Measurements from ENCODE around the gene UROC1.
"Not testable (repeated sequence)": the region's sequence is repeated elsewhere in the genome, so short reads cannot be mapped to it uniquely, and the experiment has no call there.

UROC1 gene

DNA sequence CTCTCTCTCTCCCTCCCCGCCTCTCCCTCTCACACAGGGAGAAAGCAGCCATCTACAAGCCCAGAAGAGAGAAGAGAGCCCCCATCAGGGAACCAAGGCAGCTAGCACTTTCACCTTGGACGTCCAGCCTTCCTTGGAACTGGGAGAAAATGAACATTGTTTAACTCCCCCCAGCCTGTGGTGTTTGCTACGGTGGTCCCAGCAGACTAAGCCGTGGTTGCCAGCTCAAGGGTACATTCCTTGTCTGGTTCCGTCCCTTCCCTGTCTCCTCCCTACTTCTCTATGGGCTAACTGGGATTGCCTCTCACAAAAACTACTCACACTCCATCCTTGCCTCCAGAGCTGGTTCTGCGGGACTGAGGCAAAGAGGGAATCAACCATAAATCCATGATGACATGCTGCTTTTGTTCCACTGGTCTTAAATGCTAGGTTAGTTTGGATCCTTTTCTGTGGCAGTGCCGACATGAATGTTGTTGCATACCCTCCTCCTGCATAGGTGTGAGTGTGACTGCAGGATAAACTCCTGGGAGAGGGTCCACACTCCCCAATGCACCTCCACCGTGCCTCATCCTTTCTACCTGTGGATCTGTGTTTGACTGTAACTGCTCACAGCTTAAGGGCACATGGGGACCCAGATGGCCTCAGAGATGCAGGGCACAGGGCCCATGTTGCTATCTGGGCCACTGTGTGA is 29.1 kb upstream of the UROC1 start:
- DNase-seq (ENCODE audit: low spot score): no peak

DNA sequence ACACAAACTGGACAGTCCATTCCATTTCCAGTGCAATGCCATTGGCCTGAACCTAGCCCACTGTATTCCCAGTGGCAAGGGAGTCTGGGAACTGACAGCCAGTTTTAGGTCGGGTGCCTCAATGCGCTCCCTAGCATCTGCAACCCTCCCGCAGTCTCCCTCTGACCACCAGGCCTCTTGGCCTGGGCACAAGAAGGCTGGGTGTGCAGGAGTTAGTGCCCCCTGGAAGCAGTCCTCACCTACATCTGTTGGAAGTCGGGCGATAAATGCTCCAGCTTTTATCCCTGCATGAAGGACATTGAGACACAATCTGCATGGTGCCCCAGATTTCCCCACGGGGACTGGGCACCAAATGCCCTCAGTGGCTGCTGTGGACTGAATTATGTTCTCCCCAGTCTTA is 28.4 kb upstream of the UROC1 start:
- DNase-seq (ENCODE audit: low spot score): no peak

DNA sequence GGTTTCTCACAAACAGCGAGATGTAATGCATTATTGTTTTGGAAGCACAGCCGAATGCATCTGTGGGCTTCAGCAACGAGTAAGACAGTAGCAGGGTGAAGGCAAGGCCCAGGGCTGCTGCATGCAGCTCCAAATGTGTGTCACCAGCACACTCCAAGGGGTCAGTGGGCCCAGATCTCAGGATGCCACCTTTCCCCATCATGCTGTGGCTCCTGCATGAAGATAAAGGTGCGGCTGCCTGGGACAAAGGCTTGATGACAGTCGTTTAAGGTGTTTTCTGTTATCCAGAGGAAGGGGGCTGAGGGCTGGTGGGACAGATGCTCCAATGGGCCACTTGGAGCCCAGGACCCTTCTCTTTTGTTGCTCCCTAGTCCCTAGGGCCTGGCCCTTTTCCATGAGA is 28.0 kb upstream of the UROC1 start:
- DNase-seq (ENCODE audit: low spot score): no peak

DNA sequence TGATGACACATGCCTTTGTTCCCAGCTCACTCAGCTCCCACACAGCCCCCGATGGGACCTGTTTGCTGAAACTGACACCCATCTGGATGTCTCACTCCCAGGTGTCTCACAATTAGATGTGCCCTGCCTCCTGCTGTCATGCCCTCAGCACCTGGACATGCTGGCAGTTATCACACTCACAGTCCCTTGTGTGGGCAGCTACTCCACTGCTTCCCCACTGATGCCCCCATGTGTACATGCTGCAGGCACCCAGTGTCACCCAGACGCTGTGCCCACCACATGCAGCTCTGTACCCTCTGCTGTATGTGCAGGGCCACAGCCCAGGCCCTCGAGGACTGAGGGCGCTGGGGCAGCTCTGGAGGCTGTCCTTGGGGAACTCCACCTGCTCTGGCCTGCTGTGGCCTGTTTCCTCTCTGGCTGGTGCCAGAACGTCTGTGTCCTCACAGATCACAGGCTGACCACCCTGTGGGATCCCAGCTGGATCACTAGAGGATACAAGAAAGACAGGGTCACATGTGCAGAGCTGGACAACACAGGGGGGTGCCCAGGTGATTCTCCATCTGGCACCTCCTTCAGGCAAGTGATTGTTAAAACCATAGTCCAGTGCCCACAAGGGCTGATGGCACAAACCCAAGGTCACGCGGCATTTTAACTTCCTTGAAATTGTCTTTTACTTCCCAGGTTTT is 27.2 kb upstream of the UROC1 start:
- no peak for DNase-seq (ENCODE audit: low spot score)

DNA sequence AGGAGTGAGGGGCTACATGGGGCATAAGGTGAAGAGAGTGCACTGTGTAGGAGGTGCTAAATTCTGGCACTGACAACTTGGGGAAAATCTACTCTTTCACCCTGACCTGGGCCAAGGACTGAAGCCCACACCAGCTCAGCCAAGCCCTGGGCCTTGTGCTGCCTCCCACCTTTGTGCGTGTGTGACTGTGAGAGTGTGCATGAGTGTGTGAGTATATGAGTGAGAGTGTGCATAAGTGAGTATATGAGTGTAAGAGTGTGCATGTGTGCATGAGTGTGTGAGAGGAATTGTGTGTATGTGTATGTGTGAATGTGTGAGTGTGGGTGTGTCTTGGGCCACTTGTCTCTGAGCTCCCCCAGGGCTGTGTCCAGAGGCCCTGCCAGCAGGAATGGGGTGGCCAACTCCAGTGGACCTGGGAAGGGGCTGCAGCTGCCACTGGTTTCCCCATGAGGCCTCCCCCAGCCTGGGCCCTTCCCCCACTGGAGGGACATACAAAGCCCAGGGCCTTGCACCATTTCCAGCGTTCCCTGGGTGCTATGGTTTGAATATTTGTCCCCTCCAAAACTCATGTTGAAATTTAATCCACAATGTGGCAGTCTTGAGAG is 26.0 kb upstream of the UROC1 start:
- DNase-seq (ENCODE audit: low spot score): no peak

DNA sequence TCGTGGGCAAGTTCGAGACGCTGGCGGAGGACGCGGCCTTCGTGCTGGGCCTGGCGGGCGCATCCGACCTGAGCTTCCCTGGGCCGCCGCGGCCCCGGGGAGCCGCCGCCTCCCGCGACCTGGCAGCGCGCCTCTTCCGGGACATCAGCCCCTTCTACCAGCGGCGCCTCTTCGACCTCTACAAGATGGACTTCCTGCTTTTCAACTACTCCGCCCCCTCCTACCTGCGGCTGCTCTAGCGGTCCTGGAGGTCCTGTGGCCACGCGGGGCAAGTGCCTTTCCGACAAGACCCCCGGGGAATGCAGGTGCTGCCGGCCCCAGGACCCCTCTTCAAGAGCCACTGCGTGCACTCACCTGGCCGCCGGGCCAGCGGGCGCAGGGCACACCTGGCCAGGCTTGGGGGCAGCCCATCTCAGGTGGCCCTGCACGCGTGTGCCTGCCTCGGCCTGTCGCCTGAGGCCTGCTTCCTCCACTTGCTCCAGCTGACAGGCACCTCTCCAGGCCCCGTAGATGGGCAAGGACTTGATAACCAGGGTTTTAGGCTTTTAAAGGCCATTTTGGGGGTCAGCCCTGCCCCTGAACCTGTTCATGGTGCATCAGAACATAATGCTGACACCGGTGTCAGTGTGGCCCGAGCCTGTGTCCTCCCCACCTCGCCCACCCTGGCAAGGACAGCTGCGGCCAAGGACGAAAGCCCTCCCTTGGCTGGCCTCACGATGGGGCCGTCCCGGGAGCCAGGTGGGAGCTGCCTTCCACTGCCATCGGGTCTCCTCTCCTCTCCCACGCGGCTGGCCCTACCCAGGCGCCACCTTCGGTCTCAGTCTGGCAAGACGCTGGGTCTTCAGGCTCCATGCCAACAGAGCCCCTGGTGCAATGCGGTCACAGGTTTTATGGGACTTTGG is 25.0 kb upstream of the UROC1 start:
- DNase-seq (ENCODE audit: low spot score): no peak

DNA sequence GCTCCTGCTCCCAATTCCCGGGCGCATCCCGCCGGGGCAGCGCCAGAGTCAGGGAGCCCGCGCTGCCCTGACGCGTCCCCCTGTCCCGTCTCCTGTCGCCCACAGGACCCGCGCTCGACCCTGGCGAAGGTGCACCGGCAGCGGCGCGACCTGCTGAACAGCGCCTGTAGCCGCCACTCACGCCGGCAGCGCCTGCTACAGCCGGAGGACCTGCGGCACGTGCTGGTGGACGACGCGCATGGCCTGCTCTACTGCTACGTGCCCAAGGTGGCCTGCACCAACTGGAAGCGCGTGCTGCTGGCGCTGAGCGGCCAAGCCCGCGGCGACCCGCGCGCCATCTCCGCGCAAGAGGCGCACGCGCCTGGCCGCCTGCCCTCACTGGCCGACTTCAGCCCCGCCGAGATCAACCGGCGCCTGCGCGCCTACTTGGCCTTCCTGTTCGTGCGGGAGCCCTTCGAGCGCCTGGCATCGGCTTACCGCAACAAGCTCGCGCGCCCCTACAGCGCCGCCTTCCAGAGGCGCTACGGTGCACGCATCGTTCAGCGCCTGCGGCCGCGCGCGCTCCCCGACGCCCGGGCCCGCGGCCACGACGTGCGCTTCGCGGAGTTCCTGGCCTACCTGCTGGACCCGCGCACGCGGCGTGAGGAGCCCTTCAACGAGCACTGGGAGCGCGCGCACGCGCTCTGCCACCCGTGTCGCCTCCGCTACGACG is 24.2 kb upstream of the UROC1 start:
- DNase-seq (ENCODE audit: low spot score): no peak

DNA sequence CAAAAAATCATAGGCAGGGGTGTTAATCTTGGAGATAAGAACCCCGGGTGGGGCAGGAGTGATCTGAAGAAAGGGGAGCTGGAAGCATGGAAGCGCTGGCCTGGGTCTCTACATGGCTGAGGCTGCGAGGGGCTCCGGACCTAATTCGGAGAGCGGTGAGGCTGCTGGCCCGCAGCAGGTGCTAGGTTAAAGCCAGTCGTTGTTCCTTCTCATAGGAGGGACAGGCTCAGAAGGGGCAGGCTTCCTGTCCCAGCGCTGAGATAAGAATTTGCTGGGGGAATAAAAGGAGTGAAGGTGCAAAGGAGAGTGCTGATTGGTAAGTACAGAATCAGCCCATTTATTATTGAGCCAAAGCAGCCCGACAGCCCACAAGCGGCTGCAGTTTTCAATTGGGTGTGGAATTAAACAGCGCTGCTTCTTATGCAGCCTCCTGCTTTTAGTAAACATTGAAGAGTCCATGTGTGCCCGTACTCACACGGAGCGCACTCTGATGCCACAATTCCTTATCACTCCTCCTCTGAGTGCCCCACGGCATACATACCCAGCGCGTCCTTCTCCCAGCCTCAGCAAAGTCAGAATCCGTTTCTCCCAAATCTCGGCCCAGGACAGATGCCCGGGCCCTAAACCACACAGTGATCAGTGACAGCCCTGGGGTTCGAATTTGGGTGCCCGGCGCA is 23.5 kb upstream of the UROC1 start:
- no peak for DNase-seq (ENCODE audit: low spot score)

DNA sequence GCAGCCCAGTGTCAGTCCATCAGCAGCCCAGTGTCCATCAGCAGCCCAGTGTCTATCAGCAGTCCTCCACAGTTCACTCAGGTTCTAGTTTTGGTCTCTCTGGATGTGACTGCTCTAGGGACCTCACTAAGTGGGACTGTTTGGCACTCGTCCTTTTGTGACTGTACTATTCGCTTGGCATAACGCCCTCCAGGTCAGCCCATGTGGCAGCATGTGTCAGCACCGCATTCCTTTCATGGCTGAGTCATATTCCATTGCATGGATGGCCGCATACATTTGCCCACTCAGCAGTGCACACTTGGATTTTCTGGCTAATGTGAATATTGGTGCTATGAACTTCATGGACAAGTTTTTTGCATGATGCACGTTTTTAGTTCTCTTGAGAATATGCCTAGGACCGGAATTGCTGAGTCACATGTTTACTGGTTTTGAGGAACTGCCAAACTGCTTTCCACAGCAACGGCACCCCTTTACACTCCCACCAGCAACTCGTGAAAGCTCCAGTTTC is 22.8 kb upstream of the UROC1 start:
- DNase-seq (ENCODE audit: low spot score): no peak

DNA sequence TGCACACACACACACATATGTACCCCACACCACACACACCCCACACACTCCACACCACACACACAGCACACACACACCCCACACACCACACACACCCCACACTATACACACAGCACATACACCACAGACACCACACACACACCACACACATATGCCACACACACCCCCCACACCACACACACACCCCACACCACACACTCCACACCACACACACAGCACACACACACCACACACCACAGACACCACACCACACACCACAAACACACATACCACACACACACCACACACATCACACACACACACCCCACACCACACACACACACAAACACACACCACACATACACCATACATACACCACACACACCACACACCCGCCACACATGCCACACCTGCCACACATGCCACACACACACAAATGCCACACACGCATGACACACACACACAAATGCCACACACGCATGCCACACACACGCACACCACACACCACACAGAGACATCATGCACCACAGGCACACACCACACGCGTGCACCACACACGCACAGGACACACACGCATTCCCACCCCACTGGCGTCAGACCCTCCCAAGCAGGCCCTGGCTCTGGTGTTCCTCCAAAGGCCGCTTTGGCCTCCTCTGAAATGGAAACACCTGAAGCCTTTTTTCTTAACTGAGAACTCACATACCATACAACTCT is 22.1 kb upstream of the UROC1 start:
- DNase-seq (ENCODE audit: low spot score): no peak

DNA sequence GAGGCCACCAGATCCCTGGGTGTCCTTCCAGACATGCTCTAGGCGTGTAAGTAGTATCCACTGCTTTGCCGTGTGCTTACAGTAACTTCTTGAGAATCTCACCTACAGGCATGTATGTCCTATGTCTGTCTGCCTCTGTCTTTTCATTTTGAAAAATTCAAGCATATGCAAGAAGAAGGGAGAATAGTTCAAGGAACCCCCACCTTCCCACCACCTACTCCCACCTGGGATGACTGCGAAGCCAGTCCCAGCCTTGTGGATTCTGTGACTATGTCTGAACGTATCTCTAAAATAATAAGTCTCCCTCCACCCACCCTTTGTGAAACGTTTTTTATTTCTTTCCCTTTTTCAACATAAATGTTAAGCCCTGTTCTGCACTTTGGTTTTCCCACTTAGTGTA is 21.4 kb upstream of the UROC1 start:
- no peak for DNase-seq (ENCODE audit: low spot score)

DNA sequence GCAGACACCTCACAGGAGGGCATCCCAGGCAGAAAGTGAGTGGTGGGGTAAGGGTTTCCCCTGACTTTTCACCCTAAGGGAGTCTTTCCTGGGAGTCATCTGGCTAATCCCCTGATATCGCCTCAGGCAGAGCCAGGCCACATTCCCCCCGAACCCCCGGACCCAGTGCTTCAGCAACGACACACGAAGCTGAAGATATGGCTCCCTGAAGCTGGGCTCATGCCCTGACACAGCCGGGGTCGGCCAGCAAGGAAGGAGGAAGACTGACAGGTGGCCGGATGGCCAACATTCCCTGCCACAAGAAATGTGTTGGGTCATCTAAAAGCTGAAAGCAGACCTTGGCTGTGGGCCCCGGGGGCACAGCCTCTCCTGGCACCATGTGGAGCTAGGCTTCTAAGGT is 20.7 kb upstream of the UROC1 start:
- DNase-seq (ENCODE audit: low spot score): no peak

DNA sequence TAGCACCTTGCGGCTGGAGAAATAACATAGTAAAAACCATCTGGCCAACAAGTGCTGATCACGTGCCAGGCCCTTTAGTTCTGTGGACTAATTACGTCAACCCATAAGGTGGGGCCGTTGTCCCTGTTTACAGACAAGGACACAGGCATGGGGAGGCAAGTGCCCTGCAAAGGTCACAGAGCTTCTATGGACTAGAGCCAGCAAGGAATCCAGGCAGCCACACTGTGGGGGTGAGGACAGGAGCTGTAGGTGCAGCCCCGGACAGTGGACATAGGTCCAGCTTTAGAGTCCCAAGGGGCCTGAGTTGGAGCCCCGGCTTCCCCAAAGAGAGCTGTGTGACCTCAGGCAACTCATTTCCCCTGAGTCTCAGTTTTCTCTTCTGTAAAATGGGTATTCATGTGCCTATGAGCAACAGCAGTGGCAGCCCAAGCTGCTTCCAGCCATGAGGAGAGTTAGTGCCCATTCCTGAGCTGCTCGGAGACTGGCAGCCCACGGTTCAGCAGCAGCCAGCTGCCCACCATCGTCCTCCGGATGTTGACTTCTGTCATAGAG is 20.2 kb upstream of the UROC1 start:
- DNase-seq (ENCODE audit: low spot score): no peak

DNA sequence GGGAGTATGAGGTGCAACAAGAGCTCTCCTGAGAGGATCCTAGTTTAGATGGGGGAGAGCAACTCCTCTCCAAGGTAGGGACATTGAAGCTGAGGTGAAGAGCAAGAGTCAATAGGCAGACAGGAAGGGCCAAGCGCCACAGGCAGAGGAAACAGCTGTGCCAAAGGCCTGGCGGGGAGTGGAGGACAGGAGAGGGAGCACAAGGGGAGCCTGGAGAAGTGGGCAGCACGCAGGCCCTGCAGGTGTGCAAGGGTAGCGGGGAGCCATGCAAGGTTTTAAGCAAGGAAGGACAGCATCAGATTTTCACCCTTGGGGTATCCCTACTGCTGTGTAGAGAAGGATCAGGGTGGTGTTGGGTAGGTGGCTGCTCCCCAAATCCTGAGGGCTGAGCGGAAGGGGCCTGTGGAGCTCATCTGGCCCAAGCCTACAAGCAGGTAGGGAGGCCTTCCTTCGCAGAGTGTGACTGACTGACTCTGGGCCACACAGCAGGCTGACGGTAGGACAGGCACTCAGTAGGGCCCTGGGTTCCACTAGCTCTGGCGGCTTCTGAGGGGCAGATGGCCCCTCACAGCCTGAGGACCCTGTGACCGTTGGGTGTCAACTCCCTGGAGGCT is 19.6 kb upstream of the UROC1 start:
- no peak for DNase-seq (ENCODE audit: low spot score)

DNA sequence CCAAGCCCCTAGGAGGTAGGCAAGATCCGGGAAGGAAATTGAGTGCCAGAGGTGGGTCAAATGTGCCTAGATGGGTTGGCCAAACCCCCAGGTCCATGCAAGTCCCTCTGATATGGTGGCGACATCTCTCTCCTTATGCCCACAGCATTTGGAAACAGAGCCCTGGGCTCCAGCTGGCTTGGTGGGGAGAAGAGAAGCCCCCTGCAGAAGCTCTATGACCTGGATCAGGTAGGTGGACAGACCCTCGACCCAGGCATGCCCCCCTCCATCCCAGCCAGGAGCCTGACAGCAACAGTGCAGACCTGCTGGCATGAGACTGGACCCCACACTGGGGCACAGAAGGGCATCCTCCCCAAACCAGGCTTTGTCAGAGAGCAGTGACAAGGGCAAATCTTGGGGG is 18.6 kb upstream of the UROC1 start:
- no peak for DNase-seq (ENCODE audit: low spot score)

DNA sequence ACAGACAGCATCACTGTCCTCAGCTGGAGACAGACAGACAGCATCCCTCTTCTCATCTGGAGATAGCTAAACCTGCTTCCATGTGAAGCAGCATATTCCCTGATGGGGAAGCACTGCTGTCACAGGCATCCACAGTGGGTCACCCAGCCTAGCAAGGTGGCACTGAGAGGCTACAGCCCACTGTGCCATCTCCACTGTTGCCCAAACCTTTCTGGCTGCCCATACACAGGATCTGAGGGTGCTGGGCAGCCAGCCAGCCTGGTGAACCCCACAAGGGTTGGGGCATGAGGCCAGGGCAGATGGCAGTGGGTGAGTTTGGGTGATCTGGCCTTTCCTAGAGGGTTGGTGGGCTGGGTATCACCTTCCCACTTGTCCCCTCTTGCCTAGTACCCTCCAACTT is 18.1 kb upstream of the UROC1 start:
- DNase-seq (ENCODE audit: low spot score): no peak

DNA sequence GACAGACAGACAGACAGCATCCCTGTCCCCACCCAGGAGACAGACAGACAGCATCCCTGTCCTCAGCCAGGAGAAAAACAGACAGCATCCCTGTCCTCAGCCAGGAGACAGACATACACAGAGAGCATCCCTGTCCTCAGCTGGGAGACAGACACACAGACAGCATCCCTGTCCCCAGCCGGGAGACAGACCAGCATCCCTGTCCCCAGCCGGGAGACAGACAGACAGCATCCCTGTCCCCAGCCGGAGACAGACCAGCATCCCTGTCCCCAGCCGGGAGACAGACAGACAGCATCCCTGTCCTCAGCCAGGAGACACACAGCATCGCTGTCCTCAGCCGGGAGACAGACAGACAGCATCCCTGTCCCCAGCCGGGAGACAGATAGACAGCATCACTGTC is 17.1 kb upstream of the UROC1 start:
- not testable (repeated sequence) for DNase-seq (ENCODE audit: low spot score)

DNA sequence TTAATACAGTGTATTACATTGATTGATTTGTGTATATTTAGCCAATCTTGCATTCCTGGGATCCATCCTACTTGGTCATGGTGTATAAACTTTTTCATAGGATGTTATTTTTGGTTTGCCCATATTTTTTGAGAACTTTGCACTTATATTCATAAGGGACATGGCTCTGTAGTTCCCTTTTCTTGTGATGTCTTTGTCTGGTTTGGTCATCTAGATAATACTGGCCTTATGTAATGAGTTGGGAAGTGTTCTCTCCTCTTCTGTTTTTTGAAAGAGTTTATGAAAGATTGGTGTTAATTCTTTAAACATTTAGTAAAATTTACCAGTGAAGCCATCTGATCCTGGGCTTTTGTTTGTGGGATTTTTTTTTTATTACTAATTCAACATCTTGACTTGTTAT is 15.9 kb upstream of the UROC1 start:
- DNase-seq (ENCODE audit: low spot score): no peak

DNA sequence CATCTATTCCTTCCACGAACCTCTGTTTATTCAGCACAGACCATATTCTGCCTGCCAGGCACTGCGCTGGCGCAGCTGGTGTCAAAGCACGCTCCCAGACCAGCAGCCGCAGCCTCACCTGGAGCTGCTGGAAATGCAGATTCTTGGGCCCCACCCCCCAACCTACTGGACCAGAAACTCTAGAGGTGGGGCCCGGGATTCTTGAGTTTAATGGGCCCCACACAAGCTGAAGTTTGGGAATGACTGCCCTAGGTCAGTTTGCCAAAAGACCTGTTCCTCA is 13.4 kb upstream of the UROC1 start:
- no peak for DNase-seq (ENCODE audit: low spot score)
